H1 (cell line): ENCODE measurements around the gene HSH2D. TPM values are rescaled to one million over a fixed set of nuclear protein-coding genes. Genes with fewer than 3 reads are reported as not detected.

Source experiments
- CTCF ChIA-PET: fragments of 300-600 bp; sonication (Branson Sonifier 250); formaldehyde crosslinking; loops from one replicate; lab custom pipeline; 2021; ENCODE audit not compliant: partially characterized antibody; lab: Charles Lee
- POLR2A ChIA-PET: fragments of 300-600 bp; sonication (Branson Sonifier 250); formaldehyde crosslinking; loops from one replicate; lab custom pipeline; 2021; ENCODE audit warnings: inconsistent platforms; ENCODE audit not compliant: partially characterized antibody; lab: Charles Lee
- DNase-seq, 2 experiments: peaks; one replicate each; pipeline versions ENCODE4 v3.0.0 to v3.0.0-alpha.2; 2010 to 2022; ENCODE audit warnings: low spot score in 2 of 2, low read depth in 1 of 2, mixed read lengths in 1 of 2
- FAIRE-seq: peaks from 2 replicates; lab custom pipeline; 2011; peaks lifted over from hg19 to GRCh38; lab: Jason Lieb, UNC
- H2AFZ ChIP-seq: 2 replicates; pipeline ENCODE4 v1.8.1; 2012; ENCODE audit warnings: low read length, inconsistent platforms
- H2AK5ac ChIP-seq: 2 replicates; pipeline ENCODE4 v1.6.1; 2013; ENCODE audit warnings: low read depth, low read length
- H2BK120ac ChIP-seq: replicated peaks from 2 replicates; pipeline ENCODE3; 2013; ENCODE audit warnings: low read depth, low read length, inconsistent platforms
- H2BK12ac ChIP-seq: 2 replicates; pipeline ENCODE4 v1.6.1; 2013; ENCODE audit warnings: low read depth, low read length
- H2BK15ac ChIP-seq: 2 replicates; pipeline ENCODE4 v1.6.1; 2013; ENCODE audit warnings: low read length
- H2BK20ac ChIP-seq: 2 replicates; pipeline ENCODE4 v1.6.1; 2013; ENCODE audit warnings: low read length
- H2BK5ac ChIP-seq: 2 replicates; pipeline ENCODE4 v1.6.1; 2013; ENCODE audit warnings: low read depth, low read length
- H3K14ac ChIP-seq: 2 replicates; pipeline ENCODE4 v1.6.1; 2013; ENCODE audit warnings: inconsistent platforms; ENCODE audit not compliant: insufficient read length
- H3K18ac ChIP-seq: 2 replicates; pipeline ENCODE4 v1.6.1; 2013; ENCODE audit warnings: low read length; ENCODE audit errors: extremely low read depth
- H3K23ac ChIP-seq: 2 replicates; pipeline ENCODE4 v1.6.1; 2013; ENCODE audit warnings: inconsistent platforms; ENCODE audit not compliant: insufficient read length
- H3K23me2 ChIP-seq: 2 replicates; pipeline ENCODE4 v1.6.1; 2013; ENCODE audit warnings: low read depth, low read length
- H3K27ac ChIP-seq: 2 replicates; pipeline ENCODE4 v1.6.1; 2011; ENCODE audit warnings: low read depth, low read length, inconsistent platforms
- H3K27me3 ChIP-seq, 4 experiments: replicated peaks in 1 of 4; 1 replicate in 1 of 4; 2 replicates in 3 of 4; pipeline versions ENCODE4 v1.6.1 to v1.8.1; 2011 to 2013; ENCODE audit warnings: low read length in 3 of 4, mild to moderate bottlenecking in 3 of 4, inconsistent platforms in 2 of 4, mixed read lengths in 2 of 4, moderate library complexity in 1 of 4; ENCODE audit not compliant: control insufficient read depth in 3 of 4, insufficient read depth in 3 of 4; ENCODE audit errors: extremely low read depth in 1 of 4
- H3K36me3 ChIP-seq, 4 experiments: 2 replicates each; pipeline versions ENCODE4 v1.6.1 to v1.8.1; 2011 to 2013; ENCODE audit warnings: mild to moderate bottlenecking in 4 of 4, low read length in 3 of 4, moderate library complexity in 2 of 4, control low read depth in 1 of 4, inconsistent platforms in 1 of 4; ENCODE audit not compliant: insufficient read depth in 4 of 4, control insufficient read depth in 2 of 4
- H3K4ac ChIP-seq: replicated peaks from 2 replicates; pipeline ENCODE3; 2013; ENCODE audit warnings: low read length, low read depth, mixed read lengths, inconsistent platforms; ENCODE audit not compliant: insufficient read length
- H3K4me1 ChIP-seq, 4 experiments: replicated peaks in 1 of 4; 1 replicate in 1 of 4; 2 replicates in 3 of 4; pipeline versions ENCODE4 v1.6.1 to v1.8.1; 2011 to 2013; ENCODE audit warnings: low read length in 3 of 4, inconsistent platforms in 2 of 4, mixed read lengths in 1 of 4; ENCODE audit not compliant: insufficient read depth in 4 of 4, control insufficient read depth in 3 of 4
- H3K4me2 ChIP-seq, 2 experiments: 2 replicates each; pipeline versions ENCODE4 v1.6.1 to v1.8.1; 2011 to 2013; ENCODE audit warnings: low read depth in 2 of 2, low read length in 2 of 2, control low read depth in 1 of 2, inconsistent platforms in 1 of 2, mild to moderate bottlenecking in 1 of 2; ENCODE audit not compliant: insufficient read depth in 1 of 2
- H3K4me3 ChIP-seq, 4 experiments: fragments of 200-600, 300-600 bp in 1 of 4; sonication (generic), shearing (Covaris generic), sonication (Bioruptor Twin) in 1 of 4; 2 replicates each; pipeline versions ENCODE4 v1.5.1 to v1.8.1; 2011 to 2016; ENCODE audit warnings: low read length in 4 of 4, low read depth in 3 of 4, control low read depth in 2 of 4, inconsistent platforms in 2 of 4, mild to moderate bottlenecking in 2 of 4, mixed read lengths in 1 of 4, moderate library complexity in 1 of 4; ENCODE audit not compliant: insufficient read depth in 2 of 4; ENCODE audit errors: extremely low read depth in 1 of 4
- H3K56ac ChIP-seq: replicated peaks from 2 replicates; pipeline ENCODE3; 2013; ENCODE audit warnings: low read depth, mild to moderate bottlenecking, mixed read lengths, low read length, inconsistent platforms; ENCODE audit not compliant: insufficient read length
- H3K79me1 ChIP-seq: 2 replicates; pipeline ENCODE4 v1.6.1; 2013; ENCODE audit warnings: low read depth, low read length, control low read depth
- H3K79me2 ChIP-seq, 2 experiments: 2 replicates each; pipeline versions ENCODE4 v1.6.1 to v1.8.1; 2012 to 2013; ENCODE audit warnings: low read length in 2 of 2, mild to moderate bottlenecking in 2 of 2, inconsistent platforms in 1 of 2; ENCODE audit not compliant: insufficient read depth in 2 of 2, control insufficient read depth in 1 of 2
- H3K9ac ChIP-seq, 4 experiments: replicated peaks in 1 of 4; 1 replicate in 1 of 4; 2 replicates in 3 of 4; pipeline versions ENCODE4 v1.6.1 to v1.8.1; 2011 to 2013; ENCODE audit warnings: low read depth in 3 of 4, low read length in 3 of 4, control low read depth in 2 of 4, mild to moderate bottlenecking in 2 of 4, moderate library complexity in 2 of 4, inconsistent platforms in 1 of 4; ENCODE audit errors: extremely low read depth in 1 of 4
- H3K9me3 ChIP-seq, 2 experiments: 2 replicates each; pipeline versions ENCODE4 v1.6.1 to v1.8.1; 2012 to 2013; ENCODE audit warnings: mild to moderate bottlenecking in 2 of 2, moderate library complexity in 2 of 2, control low read depth in 1 of 2, inconsistent platforms in 1 of 2, low read depth in 1 of 2, low read length in 1 of 2, mixed read lengths in 1 of 2; ENCODE audit not compliant: insufficient read depth in 2 of 2
- H4K20me1 ChIP-seq, 2 experiments: replicated peaks in 1 of 2; 2 replicates each; pipeline versions ENCODE3 to v1.8.1; 2011 to 2013; ENCODE audit warnings: inconsistent platforms in 2 of 2, low read length in 2 of 2, mild to moderate bottlenecking in 1 of 2; ENCODE audit not compliant: insufficient read depth in 2 of 2, control insufficient read depth in 1 of 2
- H4K5ac ChIP-seq: 2 replicates; pipeline ENCODE4 v1.6.1; 2013; ENCODE audit warnings: low read length, low read depth, mixed read lengths, inconsistent platforms; ENCODE audit not compliant: insufficient read length
- H4K8ac ChIP-seq: 2 replicates; pipeline ENCODE4 v1.8.0; 2013; ENCODE audit warnings: mild to moderate bottlenecking, moderate library complexity, low read length, inconsistent platforms; ENCODE audit not compliant: insufficient read depth; ENCODE audit errors: extremely low read depth
- H4K91ac ChIP-seq: replicated peaks from 2 replicates; pipeline ENCODE3; 2013; ENCODE audit warnings: low read length, mixed read lengths, inconsistent platforms; ENCODE audit not compliant: insufficient read length
- BCL11A ChIP-seq, 2 experiments: IDR thresholded peaks; one replicate each; pipeline ENCODE4 v1.6.1; 2011; ENCODE audit warnings: low read depth in 2 of 2, low read length in 2 of 2, mild to moderate bottlenecking in 2 of 2
- CBX8 ChIP-seq: fragments of 300-800, 300-1000 bp; sonication (generic); IDR thresholded peaks from 2 replicates; pipeline ENCODE4 v1.7.1; 2016; ENCODE audit warnings: low read depth, low read length, borderline replicate concordance
- CHD1 ChIP-seq: IDR thresholded peaks from 2 replicates; pipeline ENCODE4 v1.6.1; 2012; ENCODE audit warnings: low read depth, low read length, improper control_type of control experiment
- RBBP5 ChIP-seq: IDR thresholded peaks from 2 replicates; pipeline ENCODE4 v1.7.1; 2012; ENCODE audit warnings: low read depth, mild to moderate bottlenecking, inconsistent platforms, low read length, moderate library complexity, borderline replicate concordance
- SP2 ChIP-seq: IDR thresholded peaks from 2 replicates; pipeline ENCODE4 v1.6.1; 2012; ENCODE audit warnings: mild to moderate bottlenecking, low read length, inconsistent platforms
- WGBS, 2 experiments: shearing (Covaris generic) in 1 of 2; methylation state at CpG; one replicate each; pipeline versions ENCODE4 v1.1.6 to v1.1.7; 2013 to 2015; ENCODE audit warnings: low lambda C conversion rate in 2 of 2, mixed read lengths in 2 of 2, inconsistent platforms in 1 of 2, low coverage in 1 of 2, missing lambda C conversion rate in 1 of 2; ENCODE audit not compliant: insufficient replicate concordance in 2 of 2, insufficient coverage in 1 of 2, insufficient read length in 1 of 2; ENCODE audit errors: extremely low coverage in 1 of 2, missing lambda C conversion rate in 1 of 2; 5-methylcytosine and 5-hydroxymethylcytosine counted together
- polyA plus RNA-seq, 7 experiments: library from polyadenylated mRNA; depleted of rRNA in 3 of 7; stranded (reverse) in 5 of 7; unstranded in 2 of 7; fragments of >200 nt in 5 of 7; fragments of 200-250 nt in 2 of 7; gene quantifications; 1 replicate in 5 of 7; 2 replicates in 1 of 7; 4 replicates in 1 of 7; pipeline versions ENCODE4 v1.2.1 to v1.2.3, GENCODE V29; 2011 to 2013; ENCODE audit warnings: missing spikeins in 2 of 7, mixed read lengths in 2 of 7
- total RNA-seq: library from RNA; stranded (reverse); fragmentation: NEBNext Ultra II Directional; extraction: Animal tissue kit (Norgen Biotek cat#: 25700); gene quantifications from 2 replicates; pipeline ENCODE4 v1.2.1, GENCODE V29; 2021

The HSH2D gene
- total and polyA plus RNA-seq, 2 of the 8 experiments (the other 6 are each of a cell fraction or from before 2014, with no cell fraction given) = 0.67 to 1.6 TPM

GRCh38 chr19:16136185-16136999, 7.1 kb upstream of the HSH2D start:
- H3K14ac ChIP-seq = no peak overlapping the region
- no peak overlapping the region for H3K27ac ChIP-seq
- H3K9ac ChIP-seq = no peak overlapping the region
- no peak overlapping the region for H2AFZ ChIP-seq
- H3K4me1 ChIP-seq = peaks cover 0 to 6% (median 0%) of the 10 kb centered on the region in 4 experiments; a peak in 1 of 7 replicates
- no peak overlapping the region for H3K4me2 ChIP-seq
- H3K79me2 ChIP-seq = no peaks in the 10 kb centered on the region
- H4K91ac ChIP-seq = no peak overlapping the region
- no peak overlapping the region for H3K23ac ChIP-seq
- 76% methylated on average over 16 of the region's 16 CpGs; no CpG with 5 or more reads in 1 of the 2 experiments for WGBS, 2 experiments
- H2BK120ac ChIP-seq = no peak overlapping the region
- H3K79me1 ChIP-seq = no peaks in the 10 kb centered on the region
- H4K5ac ChIP-seq = no peak overlapping the region
- DNase-seq (no peak), FAIRE-seq (no peak)
- H4K20me1 ChIP-seq = peaks cover 2 to 8% of the 10 kb centered on the region in 2 experiments
- H2BK12ac ChIP-seq = no peak overlapping the region
- H3K9me3 ChIP-seq = no peaks in the 10 kb centered on the region
- peaks cover 7% of the 10 kb centered on the region; the same call in 1 of the 2 replicates for H3K23me2 ChIP-seq
- no peaks in the 10 kb centered on the region for H3K27me3 ChIP-seq
- ChIA-PET CTCF (interaction anchor here (0.5 to 1.2 kb wide), 6 partner anchors 10 to 317 kb away, joined by 3 to 4 read pairs (median 3); partner anchors contain the start of gene FAM32A), POLR2A (interaction anchor here (0.6 to 2.9 kb wide), 13 partner anchors 8 to 61 kb away, joined by 3 to 18 read pairs (median 4); partner anchors contain the start of genes HSH2D and TPM4)
- no peak overlapping the region for H2BK20ac ChIP-seq
- H2BK15ac ChIP-seq = no peak overlapping the region
- no peak overlapping the region for H4K8ac ChIP-seq
- peaks cover 10 to 28% (median 23%) of the 10 kb centered on the region in 4 experiments; a peak in 7 of 8 replicates for H3K36me3 ChIP-seq
- H3K56ac ChIP-seq = no peak overlapping the region
- no peak overlapping the region for H2BK5ac ChIP-seq
- no peak overlapping the region for H2AK5ac ChIP-seq
- H3K4me3 ChIP-seq = no peak overlapping the region
- H3K18ac ChIP-seq = no peak overlapping the region
- H3K4ac ChIP-seq = no peak overlapping the region
- no peak for TF ChIP-seq CBX8
- TF ChIP-seq SP2 = no peak
- no peak for TF ChIP-seq BCL11A (IDR thresholded peaks at IDR 0.05; ENCODE audit: low read depth in 2 of 2, low read length in 2 of 2)
- TF ChIP-seq CHD1 = no peak
- TF ChIP-seq RBBP5 = no peak
